Measurements from ENCODE around the gene HTRA1.

Gene HTRA1

GRCh38 chr10:122475591-122476332 is 14.4 kb downstream of the HTRA1 start:
- no peaks in the 10 kb centered on the region for H3K27me3 ChIP-seq (ENCODE audit: insufficient read depth, low read length)
- H3K27ac ChIP-seq (ENCODE audit: low read depth, low read length), result no peak overlapping the region
- no peaks in the 10 kb centered on the region for H3K9me3 ChIP-seq (ENCODE audit: insufficient read depth, low read depth, low read length)
- 51% methylated on average over 16 of the region's 16 CpGs for whole genome bisulfite sequencing
- no peaks in the 10 kb centered on the region for H3K36me3 ChIP-seq (ENCODE audit: insufficient read depth, low read length)
- no peak overlapping the region for H3K9ac ChIP-seq (ENCODE audit: low read depth, low read length)
- peaks cover 39% of the 10 kb centered on the region for H3K4me1 ChIP-seq (ENCODE audit: insufficient read depth, low read length)
- no peak overlapping the region for H3K4me3 ChIP-seq (ENCODE audit: low read length)

- H3K9ac ChIP-seq (ENCODE audit: low read depth, low read length), result no peak overlapping the region
- no peaks in the 10 kb centered on the region for H3K27me3 ChIP-seq (ENCODE audit: insufficient read depth, low read length)
- no peak overlapping the region for H3K4me3 ChIP-seq (ENCODE audit: low read length)
- peaks cover 39% of the 10 kb centered on the region for H3K4me1 ChIP-seq (ENCODE audit: insufficient read depth, low read length)
- H3K36me3 ChIP-seq (ENCODE audit: insufficient read depth, low read length), result no peaks in the 10 kb centered on the region
- H3K27ac ChIP-seq (ENCODE audit: low read depth, low read length), result no peak overlapping the region
- WGBS, result 77% methylated on average over 6 of the region's 6 CpGs
- peaks cover under 1% of the 10 kb centered on the region; the same call in 1 of the 2 replicates for H3K9me3 ChIP-seq (ENCODE audit: insufficient read depth, low read depth, low read length)
Observed at GRCh38 chr10:122476333-122476695, 15.0 kb downstream of the HTRA1 start.

- H3K4me1 ChIP-seq (ENCODE audit: insufficient read depth, low read length), result peaks cover 39% of the 10 kb centered on the region
- no peak overlapping the region for H3K4me3 ChIP-seq (ENCODE audit: low read length)
- H3K27ac ChIP-seq (ENCODE audit: low read depth, low read length), result no peak overlapping the region
- peaks cover 6% of the 10 kb centered on the region; the same call in 1 of the 2 replicates for H3K9me3 ChIP-seq (ENCODE audit: insufficient read depth, low read depth, low read length)
- H3K27me3 ChIP-seq (ENCODE audit: insufficient read depth, low read length), result no peaks in the 10 kb centered on the region
- WGBS, result 79% methylated on average over 5 of the region's 5 CpGs
- no peak overlapping the region for H3K9ac ChIP-seq (ENCODE audit: low read depth, low read length)
- H3K36me3 ChIP-seq (ENCODE audit: insufficient read depth, low read length), result no peaks in the 10 kb centered on the region
Observed at GRCh38 chr10:122477436-122477835, 16.1 kb downstream of the HTRA1 start.

GRCh38 chr10:122478971-122479370 is 17.6 kb downstream of the HTRA1 start:
- H3K9ac ChIP-seq (ENCODE audit: low read depth, low read length), result no peak overlapping the region
- peaks cover 6% of the 10 kb centered on the region; the same call in 1 of the 2 replicates for H3K9me3 ChIP-seq (ENCODE audit: insufficient read depth, low read depth, low read length)
- H3K4me1 ChIP-seq (ENCODE audit: insufficient read depth, low read length), result peaks cover 37% of the 10 kb centered on the region
- 91% methylated on average over 7 of the region's 7 CpGs for WGBS
- H3K36me3 ChIP-seq (ENCODE audit: insufficient read depth, low read length), result no peaks in the 10 kb centered on the region
- H3K27me3 ChIP-seq (ENCODE audit: insufficient read depth, low read length), result no peaks in the 10 kb centered on the region
- H3K4me3 ChIP-seq (ENCODE audit: low read length), result no peak overlapping the region
- H3K27ac ChIP-seq (ENCODE audit: low read depth, low read length), result no peak overlapping the region

- H3K36me3 ChIP-seq (ENCODE audit: insufficient read depth, low read length), result no peaks in the 10 kb centered on the region
- peaks cover 6% of the 10 kb centered on the region; the same call in 1 of the 2 replicates for H3K9me3 ChIP-seq (ENCODE audit: insufficient read depth, low read depth, low read length)
- 95% methylated on average over 10 of the region's 10 CpGs for WGBS
- H3K27me3 ChIP-seq (ENCODE audit: insufficient read depth, low read length), result no peaks in the 10 kb centered on the region
- no peak overlapping the region for H3K9ac ChIP-seq (ENCODE audit: low read depth, low read length)
- no peak overlapping the region for H3K4me3 ChIP-seq (ENCODE audit: low read length)
- H3K27ac ChIP-seq (ENCODE audit: low read depth, low read length), result no peak overlapping the region
- peaks cover 24% of the 10 kb centered on the region for H3K4me1 ChIP-seq (ENCODE audit: insufficient read depth, low read length)
Observed at GRCh38 chr10:122480146-122480833, 18.9 kb downstream of the HTRA1 start.

GRCh38 chr10:122481296-122482056 is 20.1 kb downstream of the HTRA1 start:
- Histone ChIP-seq H3K36me3 (ENCODE audit: insufficient read depth, low read length) (no peaks in the 10 kb centered on the region), H3K4me1 (ENCODE audit: insufficient read depth, low read length) (peaks cover 13% of the 10 kb centered on the region), H3K9me3 (ENCODE audit: insufficient read depth, low read depth, low read length) (peaks cover 6% of the 10 kb centered on the region; the same call in 1 of the 2 replicates), H3K27me3 (ENCODE audit: insufficient read depth, low read length) (no peaks in the 10 kb centered on the region), H3K4me3 (ENCODE audit: low read length) (no peak overlapping the region), H3K27ac (ENCODE audit: low read depth, low read length) (no peak overlapping the region), H3K9ac (ENCODE audit: low read depth, low read length) (no peak overlapping the region)
- WGBS, result 86% methylated on average over 6 of the region's 6 CpGs

- Histone ChIP-seq H3K27me3 (ENCODE audit: insufficient read depth, low read length) (no peaks in the 10 kb centered on the region), H3K4me3 (ENCODE audit: low read length) (no peak overlapping the region), H3K9ac (ENCODE audit: low read depth, low read length) (no peak overlapping the region), H3K27ac (ENCODE audit: low read depth, low read length) (no peak overlapping the region), H3K9me3 (ENCODE audit: insufficient read depth, low read depth, low read length) (peaks cover 6% of the 10 kb centered on the region; the same call in 1 of the 2 replicates), H3K36me3 (ENCODE audit: insufficient read depth, low read length) (no peaks in the 10 kb centered on the region), H3K4me1 (ENCODE audit: insufficient read depth, low read length) (no peaks in the 10 kb centered on the region; the same call in 1 of the 2 replicates)
- 90% methylated on average over 11 of the region's 11 CpGs for WGBS
Observed at GRCh38 chr10:122484276-122485060, 23.1 kb downstream of the HTRA1 start.

GRCh38 chr10:122485670-122486069 is 24.3 kb downstream of the HTRA1 start:
- H3K4me3 ChIP-seq (ENCODE audit: low read length), result no peak overlapping the region

GRCh38 chr10:122486406-122487080 is 25.2 kb downstream of the HTRA1 start:
- Histone ChIP-seq H3K27me3 (ENCODE audit: insufficient read depth, low read length) (no peaks in the 10 kb centered on the region), H3K9me3 (ENCODE audit: insufficient read depth, low read depth, low read length) (peaks cover 3% of the 10 kb centered on the region; the same call in 1 of the 2 replicates), H3K4me3 (ENCODE audit: low read length) (no peak overlapping the region), H3K27ac (ENCODE audit: low read depth, low read length) (no peak overlapping the region), H3K36me3 (ENCODE audit: insufficient read depth, low read length) (no peaks in the 10 kb centered on the region), H3K9ac (ENCODE audit: low read depth, low read length) (no peak overlapping the region), H3K4me1 (ENCODE audit: insufficient read depth, low read length) (no peaks in the 10 kb centered on the region; the same call in 1 of the 2 replicates)
- WGBS, result 90% methylated on average over 9 of the region's 9 CpGs

More at GRCh38 chr10:122485670-122486069, 24.3 kb downstream of the HTRA1 start:
- Histone ChIP-seq H3K9ac (ENCODE audit: low read depth, low read length) (no peak overlapping the region), H3K4me1 (ENCODE audit: insufficient read depth, low read length) (no peaks in the 10 kb centered on the region; the same call in 1 of the 2 replicates), H3K27ac (ENCODE audit: low read depth, low read length) (no peak overlapping the region), H3K9me3 (ENCODE audit: insufficient read depth, low read depth, low read length) (peaks cover 6% of the 10 kb centered on the region; the same call in 1 of the 2 replicates), H3K27me3 (ENCODE audit: insufficient read depth, low read length) (no peaks in the 10 kb centered on the region), H3K36me3 (ENCODE audit: insufficient read depth, low read length) (no peaks in the 10 kb centered on the region)
- 88% methylated on average over 5 of the region's 5 CpGs for WGBS

- H3K27ac ChIP-seq (ENCODE audit: low read depth, low read length), result no peak overlapping the region
Observed at GRCh38 chr10:122487174-122487765, 25.9 kb downstream of the HTRA1 start.

More at GRCh38 chr10:122487174-122487765, 25.9 kb downstream of the HTRA1 start:
- 86% methylated on average over 16 of the region's 16 CpGs for WGBS
- Histone ChIP-seq H3K4me1 (ENCODE audit: insufficient read depth, low read length) (peaks cover 3% of the 10 kb centered on the region; the same call in 1 of the 2 replicates), H3K9ac (ENCODE audit: low read depth, low read length) (no peak overlapping the region), H3K27me3 (ENCODE audit: insufficient read depth, low read length) (no peaks in the 10 kb centered on the region), H3K36me3 (ENCODE audit: insufficient read depth, low read length) (no peaks in the 10 kb centered on the region), H3K4me3 (ENCODE audit: low read length) (no peak overlapping the region), H3K9me3 (ENCODE audit: insufficient read depth, low read depth, low read length) (no peaks in the 10 kb centered on the region)
